GM23248 (cell line): ENCODE measurements around the gene COL27A1.

Experiments
- EZH2 ChIP-seq: fragments of 200-600 bp; sonication (generic); IDR thresholded peaks from 2 replicates; pipeline ENCODE4 v1.6.1; 2018; ENCODE audit warnings: antibody characterized with exemption, mild to moderate bottlenecking; ENCODE audit not compliant: insufficient read depth, poor library complexity, severe bottlenecking
- EZH2phosphoT487 ChIP-seq: fragments of 200-600 bp; sonication (generic); IDR thresholded peaks from 2 replicates; pipeline ENCODE4 v1.6.1; 2018; ENCODE audit warnings: antibody characterized with exemption, moderate library complexity, mild to moderate bottlenecking, low read depth; ENCODE audit not compliant: insufficient read depth

DNA sequence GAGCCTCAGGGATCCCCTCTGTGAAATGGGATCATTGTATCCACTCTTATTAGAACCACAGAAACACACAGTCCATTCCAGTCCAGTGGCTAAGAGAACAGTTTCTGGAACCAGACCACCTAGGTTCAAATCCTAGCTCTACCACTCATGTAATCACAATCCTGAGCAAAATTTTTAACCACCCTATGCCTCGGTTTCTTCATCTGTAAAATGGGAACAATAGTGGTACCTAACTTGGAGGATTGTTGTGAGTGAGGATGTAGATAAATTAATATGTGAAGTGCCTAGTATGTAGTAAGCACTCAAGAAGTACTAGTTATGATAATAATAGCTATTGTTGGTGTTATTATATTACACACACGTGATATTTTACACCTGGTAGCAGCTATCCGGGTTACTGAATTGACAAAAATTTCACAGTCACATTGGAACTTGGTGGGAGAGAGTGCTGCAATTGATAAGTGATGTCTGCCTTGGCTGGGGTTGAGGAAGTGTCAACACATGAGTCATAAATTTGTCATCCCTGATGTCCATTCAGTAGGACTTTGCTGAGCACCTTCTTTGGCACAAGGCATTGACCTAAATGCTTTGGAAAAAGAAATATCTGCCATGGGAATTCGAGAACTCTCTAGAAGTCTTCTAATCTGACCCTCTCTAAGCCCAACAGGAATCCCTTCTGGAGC, 68.4 kb downstream of the COL27A1 start:
- TF ChIP-seq EZH2phosphoT487 = no peak
- TF ChIP-seq EZH2 = no peak
